Fibroblast of the conjunctiva (primary cell): Measurements from ENCODE around the gene RNF180.

ENCODE experiments used
- DNase-seq: peaks from one replicate; pipeline ENCODE4 v3.0.0-alpha.2; 2010; ENCODE audit warnings: low read depth

The RNF180 gene, protein sequence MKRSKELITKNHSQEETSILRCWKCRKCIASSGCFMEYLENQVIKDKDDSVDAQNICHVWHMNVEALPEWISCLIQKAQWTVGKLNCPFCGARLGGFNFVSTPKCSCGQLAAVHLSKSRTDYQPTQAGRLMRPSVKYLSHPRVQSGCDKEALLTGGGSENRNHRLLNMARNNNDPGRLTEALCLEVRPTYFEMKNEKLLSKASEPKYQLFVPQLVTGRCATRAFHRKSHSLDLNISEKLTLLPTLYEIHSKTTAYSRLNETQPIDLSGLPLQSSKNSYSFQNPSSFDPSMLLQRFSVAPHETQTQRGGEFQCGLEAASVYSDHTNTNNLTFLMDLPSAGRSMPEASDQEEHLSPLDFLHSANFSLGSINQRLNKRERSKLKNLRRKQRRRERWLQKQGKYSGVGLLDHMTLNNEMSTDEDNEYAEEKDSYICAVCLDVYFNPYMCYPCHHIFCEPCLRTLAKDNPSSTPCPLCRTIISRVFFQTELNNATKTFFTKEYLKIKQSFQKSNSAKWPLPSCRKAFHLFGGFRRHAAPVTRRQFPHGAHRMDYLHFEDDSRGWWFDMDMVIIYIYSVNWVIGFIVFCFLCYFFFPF

DNA sequence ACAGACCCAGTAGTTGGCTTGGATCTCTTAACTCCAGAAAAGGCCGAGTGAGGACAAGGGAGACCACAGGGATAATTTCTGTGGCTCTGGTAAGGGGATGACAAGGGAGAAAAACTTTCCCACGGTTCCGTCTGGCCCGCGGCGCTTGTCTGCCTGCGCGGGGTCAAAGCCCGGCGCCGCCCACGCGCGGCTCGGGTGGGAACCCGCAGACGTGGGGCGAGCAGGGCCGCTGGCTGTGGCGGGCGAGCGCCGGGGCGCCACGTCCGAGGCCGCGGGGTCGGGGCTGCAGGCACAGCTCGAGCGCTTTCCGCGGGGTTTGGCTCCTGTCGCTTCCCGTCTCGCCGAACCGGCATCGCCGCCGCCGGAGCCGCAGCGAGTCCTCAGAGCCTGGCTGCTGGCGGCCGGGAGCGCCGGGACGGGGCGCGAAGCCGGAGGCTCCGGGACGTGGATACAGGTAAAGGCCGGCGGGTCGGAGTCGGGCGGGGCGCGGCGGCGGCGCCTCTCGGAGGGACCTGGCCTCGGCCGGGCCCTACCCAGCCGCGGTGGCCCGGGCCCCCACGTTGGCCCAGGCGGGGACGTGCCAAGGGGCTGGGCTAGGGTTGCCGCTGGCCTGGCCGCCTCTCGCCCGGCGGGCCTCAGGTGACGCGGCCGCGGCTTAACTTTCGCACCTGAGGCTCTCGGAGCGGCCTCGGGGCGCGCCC is at the start of gene RNF180:
Gene RNF180 (plus strand): TSS at position 344 of the 701 bp plus-strand sequence. CDS start 34,965 bp downstream, outside the sequence.
- no peak for DNase-seq

DNA sequence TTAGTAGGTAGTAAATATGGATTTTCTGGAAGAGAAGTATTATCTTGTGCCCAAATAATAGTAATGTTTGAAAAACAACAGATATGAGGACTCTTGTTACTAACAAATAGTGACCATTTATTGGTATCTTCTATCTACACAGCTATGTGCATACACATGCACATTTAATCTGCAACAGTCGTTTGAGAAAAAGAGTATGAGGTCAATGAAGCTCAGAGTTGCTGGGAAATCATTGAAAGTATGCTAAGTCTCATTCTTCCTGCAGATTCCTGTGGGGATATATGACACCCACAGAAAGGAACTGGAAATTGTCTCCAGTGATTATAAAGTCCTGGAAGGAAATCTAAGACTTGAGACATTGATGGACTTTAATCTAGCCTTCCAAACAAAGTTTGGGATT is 40.1 kb upstream of the RNF180 start:
- DNase-seq = no peak

DNA sequence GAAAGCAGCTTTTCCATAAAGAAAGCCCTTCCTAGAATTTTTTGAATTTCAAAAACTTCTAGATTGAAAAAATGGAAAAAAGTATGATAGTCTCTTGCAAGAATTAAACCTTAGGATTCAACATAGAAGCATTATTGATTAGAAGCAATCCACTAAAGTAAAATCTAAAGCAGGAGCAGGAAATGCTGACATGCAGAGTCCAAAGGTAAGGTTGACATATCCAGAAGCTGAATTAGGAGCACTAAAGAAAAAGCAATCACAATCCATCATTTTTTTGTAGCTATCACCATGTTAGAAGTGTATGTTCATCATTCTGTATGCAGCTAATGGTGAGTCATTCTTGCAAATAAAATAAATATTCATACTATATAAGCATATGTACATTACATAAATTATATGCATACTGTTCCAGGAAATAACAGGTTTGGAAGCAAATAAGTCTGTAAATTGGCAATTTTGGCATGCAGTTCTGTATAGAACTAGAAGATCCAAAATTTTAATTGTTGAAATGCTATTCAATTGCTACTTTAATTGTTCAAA is 39.4 kb upstream of the RNF180 start:
- no peak for DNase-seq

DNA sequence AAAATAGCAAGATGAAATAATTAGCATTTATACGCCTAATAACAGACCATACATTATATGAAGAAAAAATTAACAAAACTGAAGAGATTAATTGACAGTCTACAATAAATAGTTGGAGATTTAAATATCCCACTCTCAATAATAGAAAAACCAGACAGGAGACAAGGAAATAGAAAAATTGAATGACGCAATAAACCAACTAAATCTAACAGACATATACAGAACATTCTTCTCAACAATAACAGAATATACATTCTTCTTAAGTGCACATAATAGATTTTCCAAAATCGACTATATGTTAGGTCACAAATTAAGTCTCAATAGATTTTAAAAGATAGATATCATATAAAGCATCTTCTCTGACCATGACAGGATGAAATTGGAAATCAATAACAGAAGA is 25.6 kb upstream of the RNF180 start:
- DNase-seq = no peak

DNA sequence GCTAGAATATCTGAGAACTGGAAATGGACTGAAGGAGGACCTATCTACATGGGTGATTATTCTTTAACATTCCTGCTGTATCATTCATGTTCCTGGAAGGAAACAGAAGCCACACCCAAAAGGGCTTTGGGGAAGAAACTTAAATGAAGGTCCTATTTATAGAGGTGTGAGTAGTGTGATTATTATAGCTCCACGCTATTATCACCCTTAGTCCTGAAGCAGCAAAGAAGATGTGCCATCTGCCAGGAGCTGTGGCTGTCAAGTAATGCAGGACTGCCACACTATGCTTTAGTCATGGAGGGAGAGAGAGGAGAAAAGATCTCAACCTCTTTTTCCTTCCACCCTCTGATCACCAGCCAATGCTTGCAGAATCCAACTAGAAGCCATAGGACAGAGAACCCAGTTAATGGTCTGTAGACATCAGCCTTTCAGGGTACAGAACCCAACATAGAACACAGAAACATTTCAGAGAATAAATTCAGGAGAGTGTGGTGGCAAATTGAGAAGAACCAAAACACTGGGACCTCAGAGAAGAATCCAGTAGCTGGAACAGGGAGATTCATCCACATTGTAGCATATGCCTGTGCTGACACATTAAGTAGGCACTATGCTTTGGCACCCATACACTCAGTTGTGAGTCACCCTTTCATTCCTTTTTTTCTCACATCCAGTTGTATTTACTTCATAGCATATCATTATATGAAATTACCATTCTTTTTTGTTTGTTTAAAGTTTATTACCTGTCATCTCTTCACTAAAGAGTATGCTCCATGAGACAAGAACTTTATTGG is 21.0 kb upstream of the RNF180 start:
- DNase-seq = no peak

DNA sequence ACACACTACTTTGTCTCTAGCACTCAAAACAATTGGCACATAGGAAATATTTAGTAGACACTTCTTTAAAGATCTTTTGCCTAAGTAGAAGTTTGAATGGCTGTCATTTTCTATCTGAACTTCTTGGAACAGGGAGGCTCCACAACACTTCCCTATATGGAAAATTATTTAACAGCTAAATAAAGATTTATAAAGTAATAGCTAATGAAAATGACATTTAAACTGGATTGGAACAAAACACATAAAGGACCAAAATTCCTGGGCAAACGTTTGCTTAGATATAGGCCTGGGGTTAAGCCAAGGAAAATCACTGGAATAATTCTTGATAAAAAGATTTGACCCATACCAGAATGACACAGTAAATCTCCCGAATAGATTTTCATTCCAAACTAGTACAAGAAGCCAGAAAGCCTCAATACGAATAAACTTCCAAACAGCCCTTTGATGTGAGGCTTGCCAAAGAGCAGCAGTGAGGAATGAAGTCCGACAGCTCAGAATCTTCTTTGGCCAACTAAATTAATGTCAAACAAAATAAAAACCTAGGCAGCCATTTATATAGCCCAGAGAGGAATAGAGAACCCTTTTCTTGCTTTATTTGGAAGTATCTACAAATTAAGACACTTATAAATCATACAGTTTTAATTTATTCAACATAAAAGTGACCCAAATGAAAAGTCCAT is 20.3 kb upstream of the RNF180 start:
- no peak for DNase-seq

DNA sequence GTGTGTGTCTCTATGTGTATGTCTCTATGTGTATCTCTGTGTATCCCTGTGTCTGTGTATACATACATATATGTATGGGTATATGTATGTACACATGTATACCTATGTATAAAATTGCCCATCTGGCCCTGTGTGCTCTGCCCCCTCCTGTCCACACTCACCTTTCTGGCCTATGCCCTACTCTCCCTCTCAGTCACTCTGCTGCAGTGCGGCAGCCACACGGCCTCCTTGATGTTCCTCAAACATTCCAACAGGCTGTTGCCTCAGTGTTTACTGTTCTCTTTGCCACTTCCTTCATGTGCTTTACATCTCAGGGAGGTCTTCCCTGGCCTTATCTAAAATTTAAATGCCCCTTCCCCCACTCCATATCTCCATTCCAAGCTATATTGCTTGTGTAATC is 18.3 kb upstream of the RNF180 start:
- no peak for DNase-seq

DNA sequence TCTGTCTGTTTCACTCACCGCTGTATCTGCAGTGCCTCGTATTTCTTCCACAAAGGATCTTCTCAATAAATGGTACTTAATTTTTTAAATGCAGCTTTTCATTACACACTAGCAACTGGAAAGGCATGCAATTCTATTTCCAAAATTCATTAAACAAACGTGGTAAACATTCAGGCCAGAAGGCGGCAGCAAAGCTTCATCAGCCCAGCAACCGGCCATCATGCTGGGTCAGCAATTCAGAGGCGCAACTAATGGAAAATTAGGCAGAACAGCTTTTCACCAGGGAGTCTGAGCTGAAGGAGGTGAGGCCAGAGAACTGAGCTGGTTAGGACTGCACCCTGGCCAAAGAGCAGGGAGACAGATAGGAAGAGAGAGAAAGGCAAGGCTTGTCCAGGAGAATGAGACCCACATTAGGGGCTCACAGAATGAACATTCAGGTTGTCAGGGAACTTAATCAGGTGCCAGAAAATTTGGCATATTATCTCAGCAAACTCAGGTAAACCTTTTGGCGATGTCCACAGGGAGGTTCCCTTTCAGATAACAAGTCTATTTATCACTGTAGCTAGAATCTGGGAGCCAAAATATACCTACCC is 17.7 kb upstream of the RNF180 start:
- peak; percentile 21 for DNase-seq

DNA sequence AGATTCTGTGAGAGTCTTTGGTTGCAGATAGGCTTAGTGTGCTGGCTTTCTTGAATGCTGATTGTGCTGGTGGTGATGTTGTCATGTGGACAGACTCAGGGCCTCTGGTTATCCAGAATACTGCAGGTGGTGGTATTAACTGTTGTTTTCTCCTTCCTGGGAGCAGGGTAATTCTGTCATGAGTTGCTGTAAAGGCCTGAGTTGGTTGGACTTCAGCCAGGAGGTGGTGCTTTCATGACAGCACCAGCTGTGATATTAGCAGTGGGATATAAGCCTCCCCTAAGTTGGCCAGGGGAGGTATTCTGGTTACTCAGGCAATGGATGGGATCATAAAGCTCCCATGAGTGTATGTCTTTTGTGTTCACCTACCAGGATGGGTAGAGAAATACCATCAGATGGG is 16.4 kb upstream of the RNF180 start:
- DNase-seq = no peak

DNA sequence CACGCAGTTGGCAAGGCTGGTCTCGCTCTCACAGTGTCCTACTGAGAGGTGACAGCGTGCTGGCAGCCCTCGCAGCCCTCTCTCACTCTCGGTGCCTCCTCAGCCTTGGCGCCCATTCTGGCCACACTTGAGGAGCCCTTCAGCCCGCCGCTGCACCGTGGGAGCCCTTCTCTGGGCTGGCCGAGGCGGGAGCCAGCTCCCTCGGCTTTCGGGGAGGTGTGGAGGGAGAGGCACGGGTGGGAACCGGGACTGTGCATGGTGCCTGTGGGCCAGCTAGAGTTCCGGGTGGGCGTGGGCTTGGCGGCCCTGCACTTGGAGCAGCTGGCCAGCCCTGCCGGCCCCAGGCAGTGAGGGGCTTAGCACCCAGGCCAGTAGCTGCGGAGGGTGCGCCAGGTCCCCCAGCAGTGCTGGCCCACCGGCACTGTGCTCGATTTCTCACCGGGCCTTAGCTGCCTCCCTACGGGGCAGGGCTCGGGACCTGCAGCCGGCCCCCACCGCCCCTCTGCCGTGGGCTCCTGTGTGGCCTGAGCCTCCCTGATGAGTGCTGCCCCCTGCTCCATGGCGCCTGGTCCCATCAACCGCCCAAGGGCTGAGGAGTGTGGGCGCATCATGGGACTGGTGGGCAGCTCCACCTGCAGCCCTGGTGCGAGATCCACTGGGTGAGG is 15.7 kb upstream of the RNF180 start:
- DNase-seq = no peak

DNA sequence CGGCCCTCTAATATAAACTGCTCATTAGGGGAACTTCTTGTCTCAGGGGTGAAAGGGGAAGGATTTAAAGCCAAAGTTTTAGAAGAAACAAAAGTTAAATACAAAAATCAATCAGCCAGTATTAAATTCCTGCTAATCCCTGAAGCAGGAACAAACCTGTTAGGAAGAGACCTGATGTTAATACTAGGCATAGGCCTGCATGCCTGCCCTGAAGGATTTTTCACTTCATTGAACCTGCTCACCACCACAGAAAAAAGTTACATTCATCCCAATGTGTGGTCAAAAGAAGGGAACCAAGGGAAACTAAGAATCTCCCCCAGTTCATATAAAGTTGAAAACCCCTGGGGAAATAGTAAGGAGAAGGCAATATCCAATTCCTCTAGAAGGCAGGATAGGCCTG is 9.4 kb upstream of the RNF180 start:
- no peak for DNase-seq

DNA sequence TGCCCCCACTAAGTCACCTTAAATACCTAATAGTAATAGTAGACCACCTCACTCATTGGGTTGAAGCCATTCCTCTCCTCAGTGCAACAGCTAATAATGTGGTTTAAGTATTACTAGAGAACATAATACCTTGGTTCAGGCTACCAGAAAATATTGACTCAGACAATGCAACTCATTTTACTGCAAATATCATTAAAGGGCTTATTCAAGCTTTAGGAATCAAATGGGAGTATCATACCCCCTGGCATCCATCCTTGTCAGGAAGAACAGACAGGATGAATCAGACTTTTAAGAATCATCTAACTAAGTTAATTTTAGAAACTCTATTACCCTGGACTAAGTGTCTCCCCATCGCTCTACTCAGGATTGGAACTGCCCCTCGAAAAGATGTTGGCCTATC is 6.8 kb upstream of the RNF180 start:
- DNase-seq = no peak

DNA sequence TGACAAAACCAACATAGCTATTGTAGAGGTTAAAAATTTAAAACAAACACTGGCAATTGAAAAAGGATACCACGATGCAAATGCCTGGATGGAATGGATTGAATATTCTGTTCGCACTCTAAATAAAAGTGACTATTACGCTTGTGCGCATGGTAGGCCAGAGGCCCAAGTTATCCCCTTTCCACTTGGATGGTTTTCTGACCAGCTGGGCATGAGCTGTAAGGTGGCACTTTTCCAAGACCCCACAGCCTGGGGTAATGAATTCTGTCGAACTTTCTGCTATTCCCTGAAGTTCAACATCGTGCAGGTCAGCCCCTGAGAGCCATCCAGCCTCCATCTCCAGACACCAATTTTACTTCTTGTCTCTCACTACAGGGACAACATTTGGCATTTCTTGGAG is 5.4 kb upstream of the RNF180 start:
- DNase-seq = no peak

DNA sequence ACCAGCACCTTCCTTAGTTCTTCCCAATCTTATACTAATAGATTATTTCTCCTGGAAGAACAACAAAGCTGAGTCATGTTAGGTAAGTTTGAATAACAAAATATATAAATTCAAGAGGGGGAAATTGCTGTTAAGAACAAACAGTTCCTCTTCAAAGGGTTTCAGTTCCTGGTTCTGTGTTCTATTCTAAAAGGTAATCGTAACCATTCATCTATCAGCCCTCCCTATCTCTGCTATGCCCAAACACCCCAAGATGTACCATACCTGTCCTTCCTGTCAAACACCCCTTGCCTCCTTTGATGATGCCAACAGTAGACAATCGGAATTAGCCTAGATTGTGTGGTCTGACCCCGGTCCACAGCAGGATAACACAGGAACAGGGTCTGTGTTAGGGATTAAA is 4.2 kb upstream of the RNF180 start:
- no peak for DNase-seq

DNA sequence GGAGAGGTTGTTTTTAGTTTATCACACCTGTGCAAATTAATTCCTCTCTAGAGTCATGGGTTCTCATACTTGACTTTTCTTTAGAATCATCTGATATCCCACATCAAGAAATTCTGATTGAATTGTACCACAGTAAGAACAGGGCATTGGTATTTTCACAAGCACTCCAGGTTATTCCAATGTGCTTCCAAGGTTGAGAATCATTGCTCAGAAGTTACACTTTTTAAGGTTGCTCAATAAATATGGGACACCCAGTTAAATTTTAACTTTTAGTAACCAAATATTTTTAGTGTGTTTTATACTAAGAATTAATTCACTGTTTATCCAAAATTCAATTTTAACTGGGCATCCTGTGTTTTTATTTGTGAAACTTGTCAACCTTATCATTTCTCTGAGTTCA is 2.5 kb upstream of the RNF180 start:
- no peak for DNase-seq

DNA sequence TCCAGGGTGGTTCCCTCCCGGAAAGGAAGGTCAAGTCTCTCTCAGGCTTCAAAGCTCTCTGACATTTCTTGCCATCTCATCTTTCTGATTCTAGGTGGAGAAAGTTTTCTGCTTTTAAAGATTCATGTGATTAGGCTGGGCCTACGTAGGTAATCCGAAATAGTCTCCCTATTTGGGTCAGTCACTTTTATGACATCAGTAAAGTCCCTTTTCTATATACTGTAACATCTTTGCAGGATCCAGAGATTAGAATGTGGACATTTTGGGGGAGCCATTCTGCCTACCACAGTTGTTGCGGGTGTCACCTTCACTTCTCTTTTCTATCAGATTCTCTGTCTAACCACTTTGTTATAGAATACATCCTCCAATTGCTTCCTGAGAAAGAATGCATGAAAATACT is 1.9 kb upstream of the RNF180 start:
- no peak for DNase-seq

DNA sequence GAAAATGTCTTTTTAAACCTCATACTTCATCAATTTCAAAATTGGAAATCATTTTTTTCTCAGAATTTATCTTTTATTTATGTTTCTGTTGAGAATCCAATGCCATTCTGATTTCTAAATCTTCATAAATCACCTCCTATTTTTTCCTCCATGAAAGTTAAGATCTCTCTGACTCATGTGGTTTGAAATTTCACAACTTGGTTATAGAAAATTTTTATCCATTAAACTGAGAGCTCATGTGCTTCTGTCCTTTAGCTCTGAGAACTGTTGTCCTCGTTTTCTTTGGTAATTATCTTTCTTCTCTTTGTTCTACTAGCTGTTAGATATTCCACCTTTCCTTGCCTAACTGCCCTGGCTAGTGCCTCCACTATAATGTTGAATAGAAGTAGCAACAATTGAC is 1.5 kb upstream of the RNF180 start:
- DNase-seq = no peak

DNA sequence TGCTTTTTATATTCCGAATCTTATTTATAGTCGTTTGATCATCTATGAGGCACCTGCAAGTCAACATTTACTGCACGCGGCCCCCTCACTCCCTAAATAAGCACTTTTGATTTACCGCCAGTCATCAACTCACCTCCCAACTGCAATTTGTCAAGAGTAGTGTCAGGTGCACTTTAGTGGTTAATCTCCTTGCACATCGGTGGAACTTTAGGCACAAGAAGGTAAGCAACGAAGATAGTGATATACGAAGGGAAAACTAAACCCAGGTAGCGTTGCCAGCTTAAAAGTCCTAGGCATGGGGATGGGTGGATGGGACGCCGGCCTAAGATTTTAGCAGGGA is 513 bp upstream of the RNF180 start:
- DNase-seq = no peak

DNA sequence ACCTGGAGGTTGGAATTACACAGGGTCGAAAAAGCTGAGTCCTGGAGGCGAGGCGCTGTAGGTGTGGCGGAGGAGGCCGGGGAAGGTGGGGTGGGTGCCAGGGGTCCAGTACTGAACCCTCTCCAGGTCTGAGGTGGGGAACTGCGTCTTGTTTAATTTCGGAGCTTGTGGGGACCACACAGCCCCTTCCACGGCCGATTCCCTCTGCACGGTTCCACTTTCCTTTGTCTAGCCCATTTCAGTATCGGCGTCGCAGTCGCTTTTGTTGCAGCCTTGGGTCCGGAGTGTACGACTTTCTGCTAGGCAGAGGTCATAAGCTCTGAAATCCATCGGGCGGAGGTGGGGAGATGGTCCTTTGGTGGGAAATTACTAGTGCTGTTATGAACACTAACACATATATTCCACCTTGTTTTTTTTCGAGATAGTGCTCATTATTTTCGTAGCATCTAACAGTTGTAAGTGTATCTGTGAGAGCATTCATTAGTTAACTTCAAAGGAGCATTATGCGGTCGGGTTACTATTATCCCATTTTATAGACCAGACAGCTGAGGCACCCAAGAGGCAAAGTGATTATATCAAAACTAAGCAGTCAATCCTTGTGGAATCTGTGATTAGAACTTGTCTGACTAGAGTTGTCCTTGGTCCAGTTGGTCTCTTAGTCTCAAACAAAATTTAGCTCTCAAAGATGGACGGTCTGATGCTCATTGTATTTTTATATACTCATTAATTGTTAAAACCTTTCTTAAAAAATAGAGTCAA is 737 bp downstream of the RNF180 start:
- no peak for DNase-seq

DNA sequence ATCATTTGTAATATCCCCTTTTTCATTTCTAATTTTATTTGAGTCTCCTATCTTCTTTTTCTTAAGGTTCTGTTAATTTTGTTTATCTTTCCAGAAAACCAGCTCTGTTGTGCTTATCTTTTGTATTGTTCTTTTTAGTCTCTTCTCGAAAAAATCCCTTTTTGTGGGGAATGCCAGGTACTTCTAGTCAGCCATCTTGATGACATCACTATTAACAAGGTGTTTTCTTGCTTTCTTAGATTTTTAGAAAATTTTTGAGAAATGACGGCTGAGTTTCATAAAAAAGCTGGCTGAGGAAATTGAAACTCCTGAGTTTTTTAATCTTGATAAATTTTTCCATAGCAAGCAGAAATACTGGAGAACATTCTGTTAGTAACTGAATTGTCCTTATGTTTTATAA is 10.7 kb downstream of the RNF180 start:
- no peak for DNase-seq
